ENCODE data around the gene ATP8A1.

The ATP8A1 gene

GRCh38 chr4:42649870-42650269, 7.0 kb downstream of the ATP8A1 start:
- no peak for TF ChIP-seq CTCF (conservative IDR thresholded peaks at IDR 0.05; ENCODE audit: control insufficient read depth, insufficient read depth, low read depth, low read length)
- DNase-seq (ENCODE audit: low read depth), result no peak
- no peak overlapping the region for H3K4me3 ChIP-seq (ENCODE audit: control insufficient read depth, low read depth, low read length)

- DNase-seq (ENCODE audit: low read depth), result no peak
- no peak overlapping the region for H3K4me3 ChIP-seq (ENCODE audit: control insufficient read depth, low read depth, low read length)
- no peak for TF ChIP-seq CTCF (conservative IDR thresholded peaks at IDR 0.05; ENCODE audit: control insufficient read depth, insufficient read depth, low read depth, low read length)
Observed at GRCh38 chr4:42646999-42647541, 9.8 kb downstream of the ATP8A1 start.

- no peak for DNase-seq (ENCODE audit: low read depth)
- TF ChIP-seq CTCF (conservative IDR thresholded peaks at IDR 0.05; ENCODE audit: control insufficient read depth, insufficient read depth, low read depth, low read length), result no peak
- no peak overlapping the region for H3K4me3 ChIP-seq (ENCODE audit: control insufficient read depth, low read depth, low read length)
Observed at GRCh38 chr4:42646013-42646784, 10.7 kb downstream of the ATP8A1 start.

- TF ChIP-seq CTCF (conservative IDR thresholded peaks at IDR 0.05; ENCODE audit: control insufficient read depth, insufficient read depth, low read depth, low read length), result no peak
- no peak overlapping the region for H3K4me3 ChIP-seq (ENCODE audit: control insufficient read depth, low read depth, low read length)
Observed at GRCh38 chr4:42644897-42645296, 12.0 kb downstream of the ATP8A1 start.

GRCh38 chr4:42643685-42644084, 13.2 kb downstream of the ATP8A1 start:
- H3K4me3 ChIP-seq (ENCODE audit: control insufficient read depth, low read depth, low read length), result no peak overlapping the region
- no peak for DNase-seq (ENCODE audit: low read depth)
- no peak for TF ChIP-seq CTCF (conservative IDR thresholded peaks at IDR 0.05; ENCODE audit: control insufficient read depth, insufficient read depth, low read depth, low read length)

More at GRCh38 chr4:42644897-42645296, 12.0 kb downstream of the ATP8A1 start:
- no peak for DNase-seq (ENCODE audit: low read depth)

GRCh38 chr4:42642845-42643615, 13.9 kb downstream of the ATP8A1 start:
- DNase-seq (ENCODE audit: low read depth), result no peak
- no peak for TF ChIP-seq CTCF (conservative IDR thresholded peaks at IDR 0.05; ENCODE audit: control insufficient read depth, insufficient read depth, low read depth, low read length)
- no peak overlapping the region for H3K4me3 ChIP-seq (ENCODE audit: control insufficient read depth, low read depth, low read length)
